A204.1 (cell line): ENCODE results near the gene CROCC.
"Not testable (repeated sequence)": the region's sequence is repeated elsewhere in the genome, so short reads cannot be mapped to it uniquely, and the experiment has no call there.

Experiments
- FAIRE-seq: peaks from 2 replicates; lab custom pipeline; 2012; peaks lifted over from hg19 to GRCh38; lab: Jason Lieb, UNC

The CROCC gene

DNA sequence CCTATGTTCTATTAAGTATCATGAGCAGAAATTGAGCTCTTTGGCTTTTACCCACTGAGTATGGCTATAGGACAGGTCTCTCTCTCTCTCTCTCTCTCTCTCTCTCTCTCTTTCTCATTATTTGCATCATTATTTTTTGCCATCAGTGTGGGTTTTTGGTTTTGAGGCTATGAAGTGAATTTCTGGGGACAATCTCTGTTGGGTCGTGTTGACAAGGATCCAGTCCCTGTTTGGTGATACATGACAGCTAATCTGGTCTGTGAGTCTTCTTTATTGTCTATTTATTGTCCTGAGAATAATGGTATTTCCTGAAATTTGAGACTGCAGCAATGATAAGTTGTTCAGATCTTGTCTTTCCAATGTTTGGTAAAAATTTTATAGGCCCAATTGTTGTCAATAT is 24.1 kb upstream of the CROCC start:
- FAIRE-seq: not testable (repeated sequence)

DNA sequence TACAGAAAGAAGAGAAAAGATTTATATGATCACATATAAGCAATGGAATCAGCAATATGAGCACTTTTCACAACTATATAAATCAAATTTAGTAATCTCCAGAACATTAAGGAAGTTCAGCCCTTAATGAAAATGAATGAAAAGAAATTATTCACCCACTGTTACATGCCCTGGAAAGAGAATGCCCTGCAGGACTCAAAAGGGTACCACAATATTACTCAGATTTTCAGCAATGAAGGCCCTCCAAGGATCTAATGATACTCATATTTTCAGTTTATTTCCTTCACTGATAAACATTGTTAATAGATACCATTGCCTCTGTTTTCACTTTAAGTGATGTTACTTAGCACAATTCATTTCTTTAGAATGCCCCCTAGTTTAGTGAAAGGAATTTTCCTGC is 23.4 kb upstream of the CROCC start:
- FAIRE-seq: not testable (repeated sequence)

DNA sequence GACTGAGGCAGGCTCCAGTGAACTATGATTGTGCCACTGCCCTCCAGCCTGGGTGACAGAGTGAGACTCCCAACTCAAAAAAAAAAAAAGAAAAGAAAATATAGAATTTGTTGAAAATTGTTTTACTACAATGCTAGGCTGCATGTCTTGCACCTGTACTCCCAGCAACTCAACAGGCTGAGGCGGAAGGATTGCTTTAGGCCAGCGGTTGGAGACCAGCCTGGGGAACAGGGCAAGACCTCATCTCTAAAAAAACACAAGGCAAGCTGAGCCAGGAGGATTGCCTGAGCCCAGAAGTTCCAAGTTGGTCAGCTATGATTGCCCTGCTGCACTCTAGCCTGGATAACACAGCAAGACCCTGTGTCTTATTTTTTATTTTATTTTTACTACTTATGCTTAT is 22.7 kb upstream of the CROCC start:
- FAIRE-seq: not testable (repeated sequence)

DNA sequence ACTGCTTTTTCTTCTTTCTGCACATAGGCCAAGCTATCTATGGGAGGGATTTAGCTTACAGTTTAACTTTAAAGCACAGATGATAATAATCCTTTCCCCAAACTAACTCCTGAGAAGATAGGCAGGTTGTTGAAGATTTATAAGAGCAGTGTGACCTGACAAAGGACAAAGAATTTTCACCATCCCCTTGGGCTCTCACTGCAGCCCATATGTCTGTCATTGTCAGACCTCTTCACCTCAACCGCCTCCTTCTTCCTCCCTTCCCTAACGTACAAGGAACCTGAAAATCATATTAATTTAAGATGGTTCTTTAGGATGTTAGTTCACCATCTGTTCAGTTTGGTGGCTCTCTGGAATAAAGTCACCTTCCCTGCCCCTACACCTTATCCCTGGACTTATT is 21.0 kb upstream of the CROCC start:
- no peak for FAIRE-seq

DNA sequence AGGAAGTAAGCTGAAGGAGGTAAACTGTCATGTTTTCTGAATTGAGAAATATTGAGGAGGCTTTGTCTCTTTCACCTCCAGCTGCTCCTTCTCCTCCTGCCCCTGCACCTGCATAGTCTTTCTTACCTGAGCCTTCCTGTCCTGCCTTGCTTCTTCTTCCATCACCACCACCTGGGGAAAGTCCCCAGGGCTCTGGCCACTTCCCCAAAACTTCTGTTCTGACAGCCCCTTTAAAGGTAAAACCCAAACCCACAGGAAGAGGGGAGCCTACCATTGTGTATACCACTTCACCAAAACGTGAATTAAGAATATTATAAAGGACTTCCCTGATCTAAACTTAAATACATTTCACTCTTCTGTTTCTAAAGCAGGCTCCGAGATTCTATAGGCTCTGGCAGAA is 20.4 kb upstream of the CROCC start:
- FAIRE-seq: not testable (repeated sequence)

DNA sequence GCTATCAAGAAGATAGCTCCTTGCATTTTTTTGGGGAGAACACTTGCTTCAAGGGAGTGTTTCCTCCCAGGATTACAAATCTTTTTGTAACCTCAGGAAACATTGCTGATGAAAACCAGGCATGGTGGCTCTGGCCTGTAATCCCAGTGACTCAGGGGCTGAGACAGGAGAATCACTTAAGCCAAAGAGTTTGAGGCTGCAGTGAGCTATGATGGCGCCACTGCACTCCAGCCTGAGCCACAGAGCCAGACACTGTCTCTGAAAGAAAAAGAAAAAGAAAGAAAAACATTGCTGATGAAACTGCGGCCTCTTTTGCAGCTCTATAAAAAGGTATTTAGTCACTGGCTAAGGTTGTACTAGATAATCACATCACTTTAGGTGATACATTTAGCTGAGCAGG is 18.7 kb upstream of the CROCC start:
- no peak for FAIRE-seq

DNA sequence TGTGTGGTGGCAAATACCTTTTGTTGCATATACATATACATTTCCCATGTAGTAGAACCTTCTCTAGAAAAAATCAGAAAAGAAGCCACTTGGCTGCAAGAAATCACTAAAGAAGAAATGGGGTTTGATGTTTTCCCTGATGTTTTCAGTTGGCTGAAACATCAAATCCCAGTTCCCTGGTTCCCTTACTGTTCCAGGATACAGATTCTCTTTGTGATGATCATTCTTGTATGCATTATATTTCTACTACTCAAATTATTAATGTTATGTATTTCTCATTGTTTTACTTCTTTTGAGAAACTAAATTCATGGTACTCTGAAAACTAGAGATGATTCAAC is 18.3 kb upstream of the CROCC start:
- no peak for FAIRE-seq

DNA sequence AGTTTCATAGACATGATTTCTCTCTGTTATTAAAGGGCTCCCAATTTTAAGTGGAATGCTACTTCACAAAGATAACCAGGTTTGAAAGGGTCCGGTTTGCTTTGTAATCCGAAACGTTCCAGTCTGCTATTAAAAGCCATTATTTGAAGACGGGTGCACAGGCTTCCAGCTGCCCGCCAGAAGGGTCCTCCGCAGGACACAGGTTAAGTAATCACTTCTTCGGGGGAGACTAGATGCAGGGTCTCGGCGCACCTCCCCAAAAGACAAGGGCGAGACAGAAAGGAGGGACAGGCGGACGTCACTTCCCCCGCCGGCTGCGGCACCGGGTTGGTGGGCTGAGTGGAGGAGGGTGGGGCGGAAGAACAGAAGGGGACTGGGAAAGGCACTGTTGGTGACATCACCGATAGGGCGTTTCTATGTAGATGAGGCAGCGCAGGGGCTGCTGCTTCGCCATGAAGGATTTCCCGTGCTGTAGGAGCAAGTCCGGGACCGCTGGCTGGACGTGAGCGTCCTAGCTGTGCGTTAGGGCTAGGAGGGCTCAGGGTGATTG is 17.1 kb upstream of the CROCC start:
- peak; percentile 94 for FAIRE-seq

DNA sequence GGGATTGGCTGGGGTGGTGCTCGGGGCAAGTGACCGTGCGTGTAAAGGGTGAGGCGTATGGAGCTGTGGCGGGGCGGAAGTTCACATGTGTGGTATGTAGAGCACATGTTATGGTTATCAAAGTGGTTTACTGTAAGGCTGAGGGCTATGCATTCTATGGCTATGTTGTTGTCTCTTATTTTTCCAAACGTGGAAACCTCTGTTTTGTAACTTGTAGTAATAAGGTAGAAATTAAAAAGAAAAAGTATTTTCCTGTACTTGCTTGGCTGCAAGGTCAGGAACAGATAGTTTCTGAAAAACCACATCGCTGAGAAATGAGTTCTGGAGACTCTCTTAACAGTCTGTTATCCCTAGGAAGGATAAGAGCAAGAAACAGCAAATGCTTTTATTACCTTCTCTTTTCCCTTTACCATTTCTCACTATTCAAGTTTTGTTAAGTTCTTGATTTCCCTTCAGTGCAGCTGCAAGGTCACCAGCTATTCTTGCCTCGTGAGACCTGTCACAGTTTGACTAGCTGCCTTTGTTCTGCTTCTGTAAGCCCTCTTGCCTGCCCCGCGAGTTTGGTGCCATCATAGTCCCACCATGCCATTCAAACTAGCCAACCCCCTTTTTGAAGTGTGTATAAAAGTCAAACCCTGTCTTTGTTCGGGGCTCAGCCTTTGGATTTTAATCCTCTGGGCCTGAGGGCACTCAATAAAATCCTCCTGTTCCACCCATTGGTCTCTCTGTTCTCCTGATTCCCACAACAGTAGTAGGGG is 16.4 kb upstream of the CROCC start:
- peak; percentile 14 for FAIRE-seq

DNA sequence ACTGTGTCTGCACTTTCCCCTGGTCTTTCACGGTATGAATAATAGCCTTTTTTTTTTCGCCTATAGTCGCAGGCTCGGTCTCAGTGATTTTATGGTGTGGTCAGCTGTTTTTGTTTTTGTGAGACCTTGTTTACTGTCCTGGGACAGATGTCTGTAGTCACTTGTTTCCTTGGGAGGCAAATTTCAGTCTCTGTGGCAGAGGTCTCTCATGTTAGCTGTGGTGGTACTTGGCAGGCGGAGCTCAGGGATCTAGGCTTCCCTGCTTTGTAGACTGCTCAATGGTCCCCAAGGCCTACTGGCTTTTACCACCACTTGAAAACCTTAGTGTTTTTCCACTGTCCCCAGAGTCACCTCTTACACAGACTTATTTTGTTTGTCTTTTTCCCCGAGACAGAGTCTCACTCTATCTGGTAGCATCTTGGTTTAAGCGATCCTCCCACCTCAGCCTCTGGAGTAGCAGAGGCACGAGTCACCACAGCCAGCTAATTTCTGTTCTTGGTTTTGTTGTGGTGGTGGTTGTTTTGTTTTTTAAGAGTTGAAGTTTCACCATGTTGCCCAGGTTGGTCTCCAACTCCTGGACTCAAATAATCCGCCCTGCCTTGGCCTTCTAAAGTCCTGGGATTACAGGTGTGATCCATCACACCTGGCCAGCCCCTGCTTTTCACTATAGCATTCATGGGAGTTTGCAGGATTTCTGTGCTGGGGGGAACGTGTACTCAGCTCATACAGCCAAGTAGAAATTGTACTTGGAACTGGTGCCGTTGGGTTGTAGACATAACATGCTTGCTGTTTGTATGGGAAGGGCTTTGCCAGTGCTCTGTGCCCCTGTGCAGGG is 15.6 kb upstream of the CROCC start:
- no peak for FAIRE-seq

DNA sequence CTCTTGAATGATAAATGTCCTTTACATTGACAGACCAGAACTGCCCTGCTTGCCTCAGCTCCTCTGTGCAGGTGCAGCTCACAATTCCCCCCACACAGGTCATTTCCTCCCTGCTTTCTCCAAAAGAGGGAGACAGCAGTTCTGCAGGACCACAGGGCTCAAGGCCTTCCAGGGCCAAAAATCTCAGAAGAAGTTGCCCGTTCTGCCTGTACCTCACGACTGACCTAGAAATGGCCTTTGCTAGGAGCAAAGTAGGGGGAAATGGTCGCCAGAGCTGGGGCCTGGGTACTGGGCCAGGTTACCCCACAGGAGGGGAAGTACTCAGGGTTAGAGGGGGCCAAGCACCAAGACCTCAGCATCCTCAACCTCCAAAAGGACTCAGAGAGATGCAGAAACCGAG is 14.9 kb upstream of the CROCC start:
- FAIRE-seq: no peak

DNA sequence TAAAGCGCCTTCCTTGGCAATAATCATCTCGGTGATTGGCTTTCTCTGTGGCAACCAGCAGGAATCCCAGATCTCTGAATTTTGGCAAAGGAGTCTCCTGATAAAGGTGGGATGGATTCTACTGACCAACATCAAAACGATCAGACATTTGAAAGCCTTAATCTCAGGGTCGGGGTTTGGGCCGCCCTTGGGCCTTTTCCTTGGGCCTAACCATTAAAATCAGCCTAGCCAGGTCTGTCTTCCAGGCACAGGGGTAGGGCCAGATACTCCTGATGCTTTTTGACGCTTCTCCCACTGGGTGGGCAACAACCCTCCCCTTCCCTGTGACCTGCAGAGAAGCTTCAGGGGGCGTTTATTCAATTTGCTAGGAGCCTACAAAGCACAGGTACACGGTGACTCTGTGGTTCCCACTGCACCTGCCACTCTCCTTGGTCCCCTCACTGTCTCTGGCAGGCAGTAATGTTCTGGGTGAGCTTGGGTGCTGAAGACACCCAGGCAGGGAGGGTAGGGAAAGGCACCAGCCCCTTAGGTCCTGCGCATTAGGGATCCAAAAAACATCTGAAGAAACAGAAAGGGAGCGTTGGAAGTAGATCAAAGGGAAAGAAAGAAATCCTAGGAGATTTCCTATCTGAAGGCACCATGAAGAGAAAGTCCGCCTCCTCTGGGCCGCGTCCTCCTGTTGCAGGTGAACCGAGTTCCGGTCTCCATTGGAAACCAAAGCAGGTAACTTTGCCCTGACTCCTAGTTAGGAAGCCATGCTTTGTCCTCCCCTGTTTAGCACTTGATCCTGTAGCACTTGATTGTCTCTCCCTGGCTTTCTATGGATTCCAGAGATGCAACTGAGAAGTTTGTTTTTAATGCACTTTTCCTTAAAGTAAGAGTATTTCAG is 13.6 kb upstream of the CROCC start:
- FAIRE-seq: no peak

DNA sequence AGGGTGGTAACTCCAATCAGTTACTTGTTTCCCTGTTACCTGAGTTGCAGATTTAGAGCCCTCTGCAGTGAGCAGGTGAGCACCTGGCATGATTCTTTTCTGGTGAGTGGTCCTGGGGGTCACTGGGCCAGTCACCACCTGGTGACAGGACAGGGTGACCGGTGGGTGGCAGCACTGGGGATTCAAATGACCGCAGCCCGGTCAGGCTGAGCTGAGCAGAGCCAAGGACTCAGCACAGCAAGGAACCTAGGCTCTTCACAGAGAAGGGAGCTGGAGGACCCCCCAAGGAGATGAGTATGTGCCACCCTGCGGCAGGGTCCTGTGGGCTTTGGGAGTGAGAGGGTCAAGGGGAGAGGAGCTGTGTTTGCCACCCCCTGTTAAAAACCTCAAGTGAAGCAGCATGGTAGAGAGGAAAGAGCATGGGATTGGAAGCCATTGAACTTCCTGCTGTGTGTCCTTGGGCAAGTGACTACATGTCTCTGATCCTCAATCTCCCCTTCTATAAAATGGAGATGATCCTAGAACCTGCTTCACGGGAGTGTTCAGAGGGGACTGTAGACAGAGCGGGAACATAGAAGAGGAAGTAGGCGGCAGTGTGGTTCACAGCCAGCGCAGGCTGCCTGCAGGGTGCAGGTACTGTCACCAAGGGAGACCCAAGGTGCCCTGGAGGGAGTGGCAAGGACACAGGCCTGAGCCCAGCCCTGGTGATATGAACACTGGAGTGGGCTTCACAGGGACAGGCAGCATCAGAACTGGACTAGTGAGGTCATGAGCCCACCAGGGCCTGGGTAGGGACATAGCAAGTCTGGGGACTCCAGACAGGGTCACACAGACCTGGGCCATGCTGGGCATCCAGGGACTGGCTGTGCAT is 9.6 kb upstream of the CROCC start:
- FAIRE-seq: not testable (repeated sequence)

DNA sequence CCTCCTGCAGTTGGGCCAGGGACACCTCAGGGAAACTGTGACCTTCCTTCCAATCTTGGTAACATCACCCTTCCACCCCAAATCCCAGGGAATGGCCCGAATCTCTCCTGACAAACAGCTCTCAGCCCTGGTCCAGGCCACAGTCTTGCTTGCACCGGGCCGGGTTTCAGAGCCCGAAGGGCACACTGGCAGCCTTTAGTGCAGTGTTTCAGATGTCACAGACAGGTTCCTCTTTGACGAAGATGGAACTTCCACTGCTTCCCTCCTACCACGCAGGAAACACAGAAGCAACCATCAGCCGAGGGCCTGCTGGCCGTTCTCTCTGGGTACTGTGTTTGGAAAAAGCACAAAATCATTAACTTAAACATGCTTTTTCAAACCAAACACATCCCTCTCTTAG is 9.0 kb upstream of the CROCC start:
- FAIRE-seq: not testable (repeated sequence)

DNA sequence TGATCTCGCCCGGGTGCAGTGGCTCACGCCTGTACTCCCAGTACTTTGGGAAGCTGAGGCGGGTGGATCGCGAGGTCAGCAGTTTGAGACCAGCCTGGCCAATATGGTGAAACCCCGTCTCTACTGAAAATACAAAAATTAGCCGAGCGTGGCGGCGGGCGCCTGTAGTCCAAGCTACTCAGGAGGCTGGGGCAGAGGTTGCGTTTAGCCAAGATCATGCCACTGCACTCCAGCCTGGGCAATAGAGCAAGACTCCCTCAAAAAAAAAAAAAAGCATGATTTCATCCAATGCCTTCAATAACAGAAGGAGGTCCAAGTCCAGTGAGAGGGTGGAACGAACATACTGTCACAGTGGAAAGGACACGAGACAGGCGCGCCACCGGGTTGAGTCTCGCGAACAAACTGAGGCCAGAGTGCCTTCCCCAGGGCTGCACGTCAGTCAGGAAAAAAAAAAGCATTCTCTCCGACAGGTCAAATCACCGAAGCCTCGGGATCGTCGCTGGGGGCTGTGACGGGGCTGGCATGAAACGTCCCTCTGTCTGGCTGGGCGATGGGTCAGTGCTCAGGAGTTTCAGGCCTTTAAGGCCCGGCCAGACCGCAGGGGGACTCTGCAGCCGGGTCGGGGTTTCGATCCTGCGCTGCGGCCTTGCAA is 8.4 kb upstream of the CROCC start:
- no peak for FAIRE-seq

DNA sequence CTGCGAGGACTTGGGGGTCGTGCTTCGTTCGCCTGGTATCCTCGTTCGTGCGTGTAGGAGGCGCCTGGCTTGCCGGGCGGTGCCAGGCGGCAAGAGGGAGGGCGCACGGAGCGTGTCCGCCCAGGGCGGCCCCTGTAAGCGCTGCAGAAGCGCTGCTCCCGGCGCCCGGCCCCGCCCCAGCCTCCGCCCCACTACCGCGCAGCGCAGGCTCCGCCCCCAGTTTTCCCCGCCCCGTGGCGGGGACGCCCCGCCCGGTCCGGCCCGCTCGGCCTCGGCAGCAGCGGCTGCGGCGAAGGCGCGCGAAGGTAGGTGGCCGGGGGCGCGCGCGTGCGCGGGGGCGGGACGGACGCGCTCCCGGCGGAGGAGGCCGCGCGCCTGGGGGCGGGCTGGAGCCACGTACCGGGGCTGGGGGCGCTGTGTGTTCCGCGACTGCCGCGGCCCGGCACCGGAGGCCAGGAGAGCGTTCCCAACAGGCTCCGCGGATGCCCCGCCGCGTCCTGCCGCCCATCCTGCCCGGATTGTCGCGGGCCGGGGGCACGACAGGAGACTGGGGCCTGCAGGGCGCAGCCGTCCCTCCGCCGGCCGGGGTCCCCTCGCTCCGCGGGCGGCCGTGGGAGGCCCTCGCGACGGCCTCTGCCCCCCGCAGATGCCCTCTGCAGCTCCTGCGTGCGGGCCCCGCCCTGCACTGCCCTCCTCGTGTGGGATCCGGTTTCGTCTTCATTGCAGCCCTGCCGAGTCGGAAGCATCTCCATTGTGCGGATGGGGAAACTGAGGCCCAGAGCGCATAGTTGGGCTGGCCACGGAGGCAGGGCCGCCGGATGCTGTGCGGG is 7.7 kb upstream of the CROCC start:
- no peak for FAIRE-seq

DNA sequence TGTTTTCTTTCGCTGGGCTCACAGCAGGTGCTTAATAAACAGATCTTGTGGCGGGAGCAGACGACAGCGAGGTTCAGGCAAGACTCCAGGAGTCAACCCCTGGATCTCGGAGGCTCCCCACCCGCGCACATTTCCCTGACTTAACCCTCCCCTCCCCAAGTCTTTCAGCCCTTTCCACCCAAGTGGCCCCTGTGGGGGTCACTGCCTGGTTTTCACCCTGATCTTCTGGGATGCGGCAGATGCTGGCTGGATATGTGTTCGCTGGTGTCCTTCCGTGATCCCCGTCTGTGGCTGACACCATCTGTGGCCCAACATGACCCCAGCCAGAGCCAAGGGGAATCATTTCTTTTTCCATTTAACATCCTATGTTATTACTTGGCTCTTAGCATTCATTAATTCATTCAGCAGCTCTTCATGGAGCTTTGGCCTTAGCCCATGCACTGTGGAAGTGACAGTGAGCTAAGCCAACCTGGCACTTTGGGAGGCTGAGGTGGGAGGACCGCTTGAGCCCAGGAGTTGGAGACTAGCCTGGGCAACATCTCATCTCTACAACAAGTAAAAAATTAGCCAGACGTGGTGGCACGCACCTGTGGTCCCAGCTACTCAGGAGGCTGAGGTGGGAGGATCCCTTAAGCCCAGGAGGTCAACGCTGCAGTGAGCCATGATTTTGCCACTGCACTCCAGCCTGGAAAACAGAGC is 6.7 kb upstream of the CROCC start:
- not testable (repeated sequence) for FAIRE-seq

DNA sequence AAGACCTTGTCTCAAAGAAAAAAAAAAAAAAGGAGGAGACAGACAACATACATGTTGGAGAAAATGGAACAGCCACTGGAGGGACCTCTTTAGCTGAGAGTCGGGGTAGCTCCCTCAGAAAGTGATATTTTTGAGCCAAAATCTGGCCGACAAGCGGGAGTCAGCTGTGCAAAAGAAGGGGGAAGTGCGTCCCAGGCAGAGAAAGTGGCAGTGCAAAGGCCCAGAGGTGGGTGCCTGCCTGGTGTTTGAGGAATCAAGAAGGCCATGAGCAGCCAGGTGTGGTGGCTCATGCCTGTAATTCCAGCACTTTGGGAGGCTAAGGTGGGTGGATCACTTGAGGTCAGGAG is 6.1 kb upstream of the CROCC start:
- no peak for FAIRE-seq
